ENCODE measurements around the gene CACNA1C.
"Not testable (repeated sequence)": the region's sequence is repeated elsewhere in the genome, so short reads cannot be mapped to it uniquely, and the experiment has no call there.

The CACNA1C gene

GRCh38 chr12:2673966-2674810 is 621.4 kb downstream of the CACNA1C start:
- DNase-seq (ENCODE audit: low spot score) = no peak

DNA sequence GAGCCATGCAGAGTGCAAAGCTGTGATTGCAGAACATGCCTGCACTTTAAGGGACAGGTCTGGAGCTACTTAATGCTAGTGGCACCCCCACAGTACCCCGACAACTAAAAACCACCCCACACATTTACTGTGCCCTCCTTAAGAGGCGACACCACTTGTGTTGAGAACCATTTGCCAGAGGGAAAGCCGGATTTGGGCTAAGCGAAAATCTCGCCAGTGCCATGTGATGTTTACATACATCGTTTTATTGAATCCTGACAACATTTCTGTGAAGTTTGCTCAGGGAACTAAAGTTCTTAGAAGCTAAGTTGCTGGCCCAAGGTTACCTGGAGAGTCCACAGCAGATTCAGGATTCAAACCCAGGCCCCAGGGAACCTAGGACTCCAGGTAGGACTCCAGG is 623.0 kb downstream of the CACNA1C start:
- no peak for DNase-seq (ENCODE audit: low spot score)

GRCh38 chr12:2677142-2677880 is 624.5 kb downstream of the CACNA1C start:
- DNase-seq (ENCODE audit: low spot score) = no peak

- DNase-seq (ENCODE audit: low spot score) = no peak
These were observed 625.6 kb downstream of the CACNA1C start for GRCh38 chr12:2678426-2678825.

GRCh38 chr12:2679068-2679815 is 626.5 kb downstream of the CACNA1C start:
- DNase-seq (ENCODE audit: low spot score) = no peak

- DNase-seq (ENCODE audit: low spot score) = no peak
These were observed 627.3 kb downstream of the CACNA1C start for GRCh38 chr12:2679816-2680675.

GRCh38 chr12:2680676-2681039 is 627.9 kb downstream of the CACNA1C start:
- DNase-seq (ENCODE audit: low spot score) = no peak

DNA sequence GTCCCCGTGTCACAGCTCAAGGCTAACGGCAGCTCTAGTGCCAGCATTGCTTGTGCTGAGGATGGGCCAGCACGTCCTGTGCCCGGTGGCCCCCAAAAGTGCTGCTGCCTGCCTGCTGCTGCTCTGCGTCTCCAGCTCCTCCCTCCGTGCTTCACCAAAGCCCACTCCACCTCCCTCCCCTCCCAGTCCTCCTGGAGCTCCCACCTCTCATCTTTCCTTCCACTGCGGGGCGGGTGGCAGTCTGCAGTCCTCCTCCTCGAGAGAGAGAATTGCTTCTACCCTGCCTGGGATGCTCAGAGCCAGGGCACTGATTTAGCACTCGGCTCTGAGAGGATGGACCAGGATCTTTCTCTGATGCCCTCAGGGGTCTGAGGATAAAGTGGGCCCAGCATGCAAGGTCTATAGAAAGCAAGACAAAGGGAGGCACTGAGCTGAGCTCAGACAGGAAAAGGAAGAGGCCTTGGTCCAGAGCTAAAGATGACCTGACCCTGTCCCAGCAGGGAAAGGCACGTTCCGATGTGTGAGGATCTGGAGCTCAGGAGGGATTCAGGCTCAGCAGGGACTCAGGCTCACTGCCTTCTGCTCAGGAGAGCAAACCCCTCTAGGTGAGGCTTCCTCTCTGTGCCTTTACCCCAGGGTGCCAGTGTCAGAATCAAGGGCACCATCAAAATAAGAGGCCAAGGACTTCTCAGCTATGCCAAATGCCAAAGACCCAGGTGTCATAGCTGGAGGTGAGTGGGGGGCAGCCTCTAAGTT is 628.8 kb downstream of the CACNA1C start:
- DNase-seq (ENCODE audit: low spot score) = no peak

DNA sequence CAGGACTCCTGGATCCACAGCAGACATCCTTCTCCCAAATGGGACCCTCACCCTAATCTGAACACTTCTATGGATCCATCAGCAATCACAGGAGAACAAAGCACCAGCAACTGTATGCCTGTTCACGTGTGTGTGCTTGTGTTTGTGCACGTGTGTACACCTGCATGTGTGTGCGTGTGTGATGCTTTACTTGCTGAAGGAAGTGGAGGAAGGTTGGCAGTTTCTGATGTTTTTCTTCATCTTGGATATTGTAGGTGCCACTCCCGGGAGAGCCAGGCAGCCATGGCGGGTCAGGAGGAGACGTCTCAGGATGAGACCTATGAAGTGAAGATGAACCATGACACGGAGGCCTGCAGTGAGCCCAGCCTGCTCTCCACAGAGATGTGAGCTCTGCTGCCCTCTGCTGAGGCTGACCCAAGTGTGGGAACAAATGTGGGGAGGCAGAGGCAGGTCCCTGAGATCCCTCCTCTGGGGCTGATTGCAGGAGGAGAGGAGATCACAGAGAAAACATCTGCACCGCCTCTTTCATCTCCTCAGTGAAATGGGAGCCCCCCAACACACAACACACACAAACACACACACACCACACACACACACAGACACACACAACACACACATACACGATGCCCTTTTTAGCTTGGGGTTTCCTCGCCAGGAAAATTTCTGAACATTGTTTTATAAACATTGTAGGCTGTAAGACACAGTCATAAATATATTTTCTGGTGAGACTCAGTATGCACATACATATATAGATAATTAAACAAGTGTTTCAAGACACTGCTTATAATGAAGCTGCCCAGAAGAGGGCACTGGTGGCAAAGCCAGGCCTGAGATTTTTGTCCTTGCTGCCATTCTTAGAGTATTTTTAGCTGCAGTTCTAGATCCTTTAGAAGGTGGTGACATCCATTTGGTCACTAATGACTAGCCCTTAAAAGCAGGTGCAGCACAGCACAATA is 629.8 kb downstream of the CACNA1C start:
- DNase-seq (ENCODE audit: low spot score) = peak; percentile 28

DNA sequence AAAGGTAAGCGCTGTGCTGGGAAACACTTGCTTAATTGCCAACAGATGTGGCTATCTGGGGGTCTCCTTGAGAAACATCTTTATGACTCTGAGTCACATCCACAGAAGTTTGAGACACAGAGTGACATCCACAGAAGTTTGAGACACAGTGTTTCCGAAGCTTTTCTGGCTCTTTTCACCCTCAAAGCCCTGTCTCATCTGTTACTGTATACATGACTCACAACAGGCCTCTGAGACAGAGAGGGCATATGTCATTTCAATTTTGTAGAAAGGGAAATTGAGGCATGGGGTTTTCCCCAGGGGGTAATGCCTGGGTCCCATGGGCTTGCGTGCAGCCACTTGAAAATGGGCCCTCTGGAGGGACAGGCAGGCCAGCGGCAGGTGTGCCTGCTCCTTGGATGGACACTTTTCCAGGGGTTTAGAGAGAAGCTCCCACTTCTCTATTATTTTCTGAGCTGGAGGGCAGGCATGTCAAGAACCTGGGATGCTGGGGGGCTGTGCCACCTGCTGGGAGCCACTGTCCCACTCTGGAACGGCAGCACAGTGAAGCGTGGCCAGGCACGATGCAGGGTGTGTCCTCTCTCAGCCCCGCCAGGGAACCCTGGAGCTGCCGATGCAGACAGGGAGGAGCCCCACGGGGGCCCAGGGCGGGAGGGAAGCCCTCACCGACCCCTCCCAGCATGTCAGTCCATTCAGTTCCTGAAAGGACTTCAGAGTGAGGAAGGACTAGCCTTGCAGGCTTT is 630.7 kb downstream of the CACNA1C start:
- DNase-seq (ENCODE audit: low spot score) = no peak

DNA sequence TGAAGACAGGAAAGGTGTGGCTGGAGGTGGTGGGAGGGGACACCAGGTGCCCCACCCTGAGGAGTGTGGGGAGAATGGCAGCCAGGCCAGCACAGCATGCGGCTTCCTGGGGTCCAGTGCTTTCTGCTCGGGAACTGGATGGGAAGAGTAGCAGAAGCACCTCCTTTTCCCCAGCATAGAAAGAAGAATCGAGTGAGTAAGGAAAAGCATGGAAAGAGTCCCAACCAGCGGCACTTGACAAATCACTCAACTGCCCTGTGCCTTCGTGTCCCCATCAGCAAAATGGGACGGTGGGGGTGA is 631.2 kb downstream of the CACNA1C start:
- DNase-seq (ENCODE audit: low spot score) = not testable (repeated sequence)

DNA sequence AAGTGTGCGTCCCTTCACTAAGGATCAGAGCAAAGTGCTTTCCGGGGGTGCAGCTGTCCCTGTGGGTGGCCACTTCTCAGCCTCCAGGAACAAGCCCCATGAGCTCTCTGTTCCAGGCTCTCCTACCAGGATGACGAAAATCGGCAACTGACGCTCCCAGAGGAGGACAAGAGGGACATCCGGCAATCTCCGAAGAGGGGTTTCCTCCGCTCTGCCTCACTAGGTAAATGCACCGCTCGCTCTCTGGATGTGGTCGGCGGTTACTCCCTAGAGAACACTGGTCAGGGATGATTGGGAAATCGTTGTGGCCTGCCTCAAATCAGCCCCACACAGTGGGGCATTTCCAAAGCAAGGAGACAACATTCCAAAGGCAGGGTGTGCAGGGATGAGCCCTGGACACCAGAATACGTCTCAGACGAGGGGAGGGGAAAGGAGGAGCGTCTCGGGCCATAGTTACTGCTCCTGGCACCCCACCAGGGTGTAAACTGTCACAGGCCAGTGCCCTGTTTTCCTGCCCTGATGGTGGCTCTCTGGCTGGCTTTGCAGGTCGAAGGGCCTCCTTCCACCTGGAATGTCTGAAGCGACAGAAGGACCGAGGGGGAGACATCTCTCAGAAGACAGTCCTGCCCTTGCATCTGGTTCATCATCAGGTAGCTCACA is 633.0 kb downstream of the CACNA1C start:
- DNase-seq (ENCODE audit: low spot score) = not testable (repeated sequence)

- DNase-seq (ENCODE audit: low spot score) = no peak
These were observed 633.5 kb downstream of the CACNA1C start for GRCh38 chr12:2686280-2686646.

DNA sequence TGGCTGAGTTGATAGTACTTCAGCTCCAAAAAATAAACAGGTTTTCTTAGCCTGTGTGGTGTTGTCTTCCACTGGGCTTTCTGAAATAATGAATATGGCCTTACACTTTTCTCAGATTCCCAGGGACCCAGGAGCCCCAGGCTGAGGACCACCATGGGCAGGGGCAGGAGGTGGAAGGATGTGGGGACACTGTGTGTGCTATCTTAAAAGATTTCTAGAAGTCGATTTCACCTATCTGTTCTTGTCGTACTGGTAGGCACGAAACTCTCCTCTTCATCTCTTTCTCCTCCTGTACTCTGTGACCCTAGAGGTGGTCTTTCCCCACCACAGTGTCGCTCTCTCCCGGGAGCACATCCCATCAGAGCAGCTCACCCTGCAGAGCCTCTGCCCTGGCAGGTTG is 634.3 kb downstream of the CACNA1C start:
- no peak for DNase-seq (ENCODE audit: low spot score)

GRCh38 chr12:2687726-2688125 is 634.9 kb downstream of the CACNA1C start:
- DNase-seq (ENCODE audit: low spot score) = no peak

GRCh38 chr12:2688381-2688931 is 635.7 kb downstream of the CACNA1C start:
- no peak for DNase-seq (ENCODE audit: low spot score)

- no peak for DNase-seq (ENCODE audit: low spot score)
These were observed 636.6 kb downstream of the CACNA1C start for GRCh38 chr12:2689393-2689792.

DNA sequence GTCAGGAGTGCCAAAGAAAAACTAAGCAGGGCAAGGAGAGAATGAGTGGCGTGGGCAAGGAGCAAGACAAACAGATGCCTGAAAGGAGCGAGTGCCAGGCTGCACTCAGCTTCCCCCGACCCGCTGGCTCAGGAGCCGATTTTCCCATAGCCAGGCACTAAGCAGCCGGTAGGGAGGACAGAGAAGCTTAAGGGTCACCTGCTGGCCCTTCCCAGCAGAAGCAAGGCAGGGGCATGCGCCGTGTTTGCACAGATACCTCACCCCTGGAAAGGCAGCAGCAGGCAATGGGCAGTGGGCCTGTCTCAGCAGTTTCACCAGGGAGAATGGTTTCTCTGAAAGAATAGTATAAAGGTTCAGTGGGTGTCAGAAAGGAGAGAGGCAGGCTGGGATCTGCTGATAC is 637.1 kb downstream of the CACNA1C start:
- DNase-seq (ENCODE audit: low spot score) = no peak
